Measurements from ENCODE around the gene PDLIM5. TPM values are rescaled to one million over a fixed set of nuclear protein-coding genes. Genes with fewer than 3 reads are reported as not detected.

PDLIM5 gene
- total RNA-seq, 1 donor from 2014 or later = 82.9 TPM

DNA sequence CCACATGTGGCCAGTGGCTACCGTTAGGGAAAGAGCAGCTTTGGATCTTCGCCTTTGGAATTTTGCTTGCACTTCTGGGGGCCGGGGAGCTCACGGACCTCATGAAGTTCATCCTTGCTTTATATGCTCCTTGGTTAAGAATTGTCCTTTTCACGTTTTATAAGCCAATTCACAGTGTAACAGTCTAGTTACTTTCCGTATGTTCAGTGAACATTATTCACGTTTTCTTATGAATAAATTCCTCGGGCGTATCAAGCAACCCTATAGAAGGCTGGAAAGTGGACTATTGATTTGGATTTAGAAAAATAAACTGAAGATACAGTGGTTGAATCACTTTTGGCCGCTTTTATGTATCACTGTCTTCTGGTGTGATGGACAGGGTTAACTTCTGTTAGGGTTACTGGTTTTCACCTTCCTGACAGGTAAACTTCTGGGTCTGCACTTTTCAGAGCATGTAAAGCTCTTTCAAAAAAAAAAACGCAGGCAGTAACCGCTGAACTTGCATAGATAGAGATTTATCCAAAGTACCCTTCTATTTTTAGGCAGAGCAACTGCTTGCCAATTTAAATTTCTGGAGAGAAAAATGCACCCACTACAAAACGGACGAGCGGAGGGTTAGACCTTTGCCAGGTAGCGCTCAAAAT, 569 bp upstream of the PDLIM5 start:
- TF ChIP-seq, protein P1, sequence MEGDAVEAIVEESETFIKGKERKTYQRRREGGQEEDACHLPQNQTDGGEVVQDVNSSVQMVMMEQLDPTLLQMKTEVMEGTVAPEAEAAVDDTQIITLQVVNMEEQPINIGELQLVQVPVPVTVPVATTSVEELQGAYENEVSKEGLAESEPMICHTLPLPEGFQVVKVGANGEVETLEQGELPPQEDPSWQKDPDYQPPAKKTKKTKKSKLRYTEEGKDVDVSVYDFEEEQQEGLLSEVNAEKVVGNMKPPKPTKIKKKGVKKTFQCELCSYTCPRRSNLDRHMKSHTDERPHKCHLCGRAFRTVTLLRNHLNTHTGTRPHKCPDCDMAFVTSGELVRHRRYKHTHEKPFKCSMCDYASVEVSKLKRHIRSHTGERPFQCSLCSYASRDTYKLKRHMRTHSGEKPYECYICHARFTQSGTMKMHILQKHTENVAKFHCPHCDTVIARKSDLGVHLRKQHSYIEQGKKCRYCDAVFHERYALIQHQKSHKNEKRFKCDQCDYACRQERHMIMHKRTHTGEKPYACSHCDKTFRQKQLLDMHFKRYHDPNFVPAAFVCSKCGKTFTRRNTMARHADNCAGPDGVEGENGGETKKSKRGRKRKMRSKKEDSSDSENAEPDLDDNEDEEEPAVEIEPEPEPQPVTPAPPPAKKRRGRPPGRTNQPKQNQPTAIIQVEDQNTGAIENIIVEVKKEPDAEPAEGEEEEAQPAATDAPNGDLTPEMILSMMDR (IDR thresholded peaks at IDR 0.05; ENCODE audit: insufficient read depth, low read length, severe bottlenecking) = no peak
- FAIRE-seq (no peak), DNase-seq (ENCODE audit: low read depth) (no peak)
- Histone ChIP-seq H3K36me3 (ENCODE audit: control insufficient read depth, insufficient read depth, low read length) (no peaks in the 10 kb centered on the region), H3K27me3 (ENCODE audit: control insufficient read depth, insufficient read depth, low read length) (no peaks in the 10 kb centered on the region), H3K4me3 (ENCODE audit: low read depth, low read length) (peak overlapping the region; percentile 98)

DNA sequence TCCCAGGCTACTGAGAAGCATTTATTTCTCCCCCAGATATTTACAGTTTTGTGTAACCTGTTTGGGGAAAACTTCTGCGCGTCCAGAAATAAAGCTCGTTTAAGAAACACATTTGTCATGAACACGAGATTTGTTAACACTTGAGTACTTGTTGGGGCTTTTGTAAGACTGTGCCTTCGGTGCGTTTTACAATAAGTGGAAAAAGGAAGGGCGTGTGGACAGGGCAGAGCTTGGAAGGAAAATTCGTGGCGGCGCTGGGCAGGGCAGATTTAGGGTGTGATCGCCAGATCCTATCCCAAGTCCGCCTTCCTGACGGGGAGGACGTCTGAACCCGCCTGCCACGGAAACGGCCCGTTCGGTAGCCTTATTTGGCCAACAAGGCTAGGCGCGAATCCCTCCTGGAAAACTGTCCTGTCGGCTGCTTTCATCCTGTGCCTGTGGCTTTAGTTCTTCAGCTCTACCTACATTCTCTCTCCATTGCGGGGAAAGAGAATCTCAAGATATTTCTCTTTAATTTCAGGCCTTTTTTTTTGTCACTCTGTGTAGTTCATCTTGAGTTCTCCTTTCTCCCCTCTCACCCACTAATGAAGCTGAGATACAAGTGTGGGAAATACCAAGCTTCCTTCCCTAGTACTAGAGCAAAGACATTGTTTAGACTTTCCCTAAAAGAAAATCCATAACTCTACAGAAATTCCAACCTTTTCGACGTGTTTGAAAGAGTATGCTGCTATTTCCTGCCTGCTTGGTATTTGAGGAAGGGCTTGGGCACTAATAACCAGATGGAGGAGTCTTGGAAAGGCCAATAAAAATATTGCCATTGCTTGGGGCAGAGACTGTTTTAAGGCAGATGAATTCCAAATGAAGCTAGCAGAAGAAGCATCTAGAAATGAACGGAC, 982 bp downstream of the PDLIM5 start:
- TF ChIP-seq, protein P1 (IDR thresholded peaks at IDR 0.05; ENCODE audit: insufficient read depth, low read length, severe bottlenecking) = no peak
- Histone ChIP-seq H3K27me3 (ENCODE audit: control insufficient read depth, insufficient read depth, low read length) (no peaks in the 10 kb centered on the region), H3K36me3 (ENCODE audit: control insufficient read depth, insufficient read depth, low read length) (peaks cover 2% of the 10 kb centered on the region), H3K4me3 (ENCODE audit: low read depth, low read length) (peak overlapping the region; percentile 98)
- FAIRE-seq = peak; percentile 75
- DNase-seq (ENCODE audit: low read depth) = peak; percentile 85

DNA sequence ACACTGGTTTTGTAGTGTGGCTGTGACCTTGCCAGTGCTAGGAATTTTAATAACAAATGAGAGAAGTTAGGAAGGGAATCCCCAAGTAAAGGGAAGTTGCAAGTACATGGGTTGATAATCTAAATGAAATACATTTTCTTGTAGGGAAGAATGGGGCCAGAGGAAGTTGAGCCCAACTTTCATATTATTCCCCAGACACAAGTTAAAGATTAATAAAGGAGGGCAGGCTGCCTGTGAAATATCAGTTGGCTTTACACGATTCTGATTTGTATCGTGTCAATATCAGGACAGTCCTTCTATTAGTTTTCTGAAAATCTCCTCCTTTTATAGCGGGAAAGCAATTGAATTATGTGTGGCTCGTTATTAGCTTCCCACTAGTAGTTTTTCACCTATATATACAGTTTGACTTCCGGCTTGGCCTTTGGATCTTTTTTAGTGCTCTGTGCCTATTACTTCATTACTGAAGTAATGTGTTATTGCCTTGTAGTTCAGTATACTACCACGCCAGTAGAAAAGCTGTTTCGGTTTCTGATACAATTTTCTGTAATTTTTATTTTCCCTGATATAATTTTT, 1.7 kb downstream of the PDLIM5 start:
- Histone ChIP-seq H3K27me3 (ENCODE audit: control insufficient read depth, insufficient read depth, low read length) (no peaks in the 10 kb centered on the region), H3K36me3 (ENCODE audit: control insufficient read depth, insufficient read depth, low read length) (peaks cover 2% of the 10 kb centered on the region), H3K4me3 (ENCODE audit: low read depth, low read length) (peak overlapping the region; percentile 98)
- DNase-seq (ENCODE audit: low read depth) (no peak), FAIRE-seq (no peak)
- TF ChIP-seq, protein P1 (IDR thresholded peaks at IDR 0.05; ENCODE audit: insufficient read depth, low read length, severe bottlenecking) = no peak

DNA sequence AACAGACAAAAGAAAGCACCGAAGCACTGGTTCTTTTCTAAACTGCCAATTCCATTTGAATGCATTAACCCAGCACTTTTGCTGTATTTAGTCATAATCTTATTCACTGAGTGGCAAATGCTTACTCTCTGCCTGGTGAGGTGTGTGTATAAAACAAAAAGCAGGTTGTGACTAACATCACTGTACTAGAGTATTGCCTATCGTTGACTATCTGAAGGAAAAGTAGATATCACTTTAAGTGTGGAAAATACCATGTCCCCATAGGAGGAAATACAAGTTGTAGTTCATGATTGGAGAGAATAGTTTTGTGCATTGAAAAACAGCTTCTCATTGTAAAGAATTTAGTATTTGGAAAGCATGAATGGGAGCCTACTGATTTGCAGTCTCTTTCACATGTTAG, 2.7 kb downstream of the PDLIM5 start:
- DNase-seq (ENCODE audit: low read depth) (peak; percentile 76), FAIRE-seq (no peak)
- H3K4me3 ChIP-seq (ENCODE audit: low read depth, low read length) = peak overlapping the region; percentile 3

DNA sequence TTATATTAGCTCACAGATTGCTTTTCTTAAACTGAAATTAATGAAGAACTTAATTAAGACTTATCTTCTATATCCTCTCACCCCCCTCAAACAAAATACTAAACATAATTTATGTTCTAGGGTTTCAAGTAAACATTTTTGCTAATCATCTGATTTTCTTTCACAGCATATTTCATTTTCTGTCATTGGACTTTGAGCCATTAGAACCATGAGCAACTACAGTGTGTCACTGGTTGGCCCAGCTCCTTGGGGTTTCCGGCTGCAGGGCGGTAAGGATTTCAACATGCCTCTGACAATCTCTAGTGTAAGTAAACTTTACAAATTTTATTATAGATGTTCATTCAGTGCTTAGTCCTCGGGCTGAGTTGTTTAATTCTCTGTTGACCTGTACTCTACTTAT, 3.3 kb downstream of the PDLIM5 start:
- FAIRE-seq (no peak), DNase-seq (ENCODE audit: low read depth) (peak; percentile 70)
- Histone ChIP-seq H3K27me3 (ENCODE audit: control insufficient read depth, insufficient read depth, low read length) (no peaks in the 10 kb centered on the region), H3K36me3 (ENCODE audit: control insufficient read depth, insufficient read depth, low read length) (peaks cover 3% of the 10 kb centered on the region), H3K4me3 (ENCODE audit: low read depth, low read length) (no peak overlapping the region)
- TF ChIP-seq, protein P1 (IDR thresholded peaks at IDR 0.05; ENCODE audit: insufficient read depth, low read length, severe bottlenecking) = no peak

More for the DNA sequence above, 2.7 kb downstream of the PDLIM5 start:
- Histone ChIP-seq H3K36me3 (ENCODE audit: control insufficient read depth, insufficient read depth, low read length) (peaks cover 3% of the 10 kb centered on the region), H3K27me3 (ENCODE audit: control insufficient read depth, insufficient read depth, low read length) (no peaks in the 10 kb centered on the region)
- TF ChIP-seq, protein P1 (IDR thresholded peaks at IDR 0.05; ENCODE audit: insufficient read depth, low read length, severe bottlenecking) = no peak
